Camera-type eye (tissue), 1 donor: ENCODE measurements around the gene RRP15. TPM values are rescaled to one million over a fixed set of nuclear protein-coding genes. Genes with fewer than 3 reads are reported as not detected.

ENCODE experiments used
- total RNA-seq: library from RNA; depleted of rRNA; stranded (reverse); fragments of >200 nt; gene quantifications from one replicate; pipeline ENCODE4 v1.2.3, GENCODE V29; 2014

The RRP15 gene, protein sequence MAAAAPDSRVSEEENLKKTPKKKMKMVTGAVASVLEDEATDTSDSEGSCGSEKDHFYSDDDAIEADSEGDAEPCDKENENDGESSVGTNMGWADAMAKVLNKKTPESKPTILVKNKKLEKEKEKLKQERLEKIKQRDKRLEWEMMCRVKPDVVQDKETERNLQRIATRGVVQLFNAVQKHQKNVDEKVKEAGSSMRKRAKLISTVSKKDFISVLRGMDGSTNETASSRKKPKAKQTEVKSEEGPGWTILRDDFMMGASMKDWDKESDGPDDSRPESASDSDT
- total RNA-seq, result 13.5 TPM

DNA sequence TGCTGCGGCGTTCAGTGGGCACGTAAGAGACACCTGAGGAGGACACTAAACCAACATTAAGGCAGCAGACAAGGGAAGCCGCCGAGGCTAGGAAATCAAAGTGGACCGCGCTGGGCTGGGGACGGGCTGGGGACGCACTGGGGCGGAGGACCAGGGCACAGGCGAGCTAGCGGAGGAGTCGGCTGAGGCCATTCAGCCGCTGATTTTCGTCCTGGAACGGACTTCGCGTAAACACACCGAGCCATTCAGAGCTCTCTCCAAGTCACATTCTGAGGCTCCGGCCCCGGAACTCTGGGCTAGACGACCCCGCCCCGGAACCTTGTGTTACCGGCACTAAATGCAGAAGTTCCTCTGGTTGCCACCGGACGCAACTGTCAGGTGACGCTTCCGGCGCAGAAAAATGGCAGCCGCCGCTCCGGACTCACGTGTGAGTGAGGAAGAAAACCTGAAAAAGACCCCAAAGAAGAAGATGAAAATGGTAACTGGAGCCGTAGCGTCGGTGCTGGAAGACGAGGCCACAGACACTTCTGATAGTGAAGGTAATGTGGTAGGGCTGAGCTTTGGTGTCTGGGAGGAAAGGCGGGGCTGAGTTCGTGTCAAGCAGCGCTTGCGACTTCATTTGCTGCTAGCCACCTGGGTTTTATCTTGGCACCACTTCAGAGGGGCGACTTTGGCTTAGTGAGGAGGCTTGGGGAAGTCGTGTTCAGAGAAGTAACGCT, at the start of gene RRP15:
RRP15 (plus strand) TSS at position 377 of the 719 bp plus-strand sequence; CDS start at position 401, 24 bp downstream.

GRCh38 chr1:218344814-218345672, 60.0 kb downstream of the RRP15 start, which contains the start of gene TGFB2:
TGFB2 (plus strand) TSS chr1:218345336; CDS start chr1:218346702, 1,366 bp downstream.

Other genes with a start within 250 kb of the RRP15 start
- gene TGFB2, start 60.0 kb downstream of the RRP15 start, total RNA-seq, result 79.6 TPM